Measurements from ENCODE around the gene RAB3GAP2. TPM values are rescaled to one million over a fixed set of nuclear protein-coding genes. Genes with fewer than 3 reads are reported as not detected.
"Not testable (repeated sequence)": the region's sequence is repeated elsewhere in the genome, so short reads cannot be mapped to it uniquely, and the experiment has no call there.

RAB3GAP2 gene
- total RNA-seq, 1 donor from 2014 or later = 38.7 TPM

DNA sequence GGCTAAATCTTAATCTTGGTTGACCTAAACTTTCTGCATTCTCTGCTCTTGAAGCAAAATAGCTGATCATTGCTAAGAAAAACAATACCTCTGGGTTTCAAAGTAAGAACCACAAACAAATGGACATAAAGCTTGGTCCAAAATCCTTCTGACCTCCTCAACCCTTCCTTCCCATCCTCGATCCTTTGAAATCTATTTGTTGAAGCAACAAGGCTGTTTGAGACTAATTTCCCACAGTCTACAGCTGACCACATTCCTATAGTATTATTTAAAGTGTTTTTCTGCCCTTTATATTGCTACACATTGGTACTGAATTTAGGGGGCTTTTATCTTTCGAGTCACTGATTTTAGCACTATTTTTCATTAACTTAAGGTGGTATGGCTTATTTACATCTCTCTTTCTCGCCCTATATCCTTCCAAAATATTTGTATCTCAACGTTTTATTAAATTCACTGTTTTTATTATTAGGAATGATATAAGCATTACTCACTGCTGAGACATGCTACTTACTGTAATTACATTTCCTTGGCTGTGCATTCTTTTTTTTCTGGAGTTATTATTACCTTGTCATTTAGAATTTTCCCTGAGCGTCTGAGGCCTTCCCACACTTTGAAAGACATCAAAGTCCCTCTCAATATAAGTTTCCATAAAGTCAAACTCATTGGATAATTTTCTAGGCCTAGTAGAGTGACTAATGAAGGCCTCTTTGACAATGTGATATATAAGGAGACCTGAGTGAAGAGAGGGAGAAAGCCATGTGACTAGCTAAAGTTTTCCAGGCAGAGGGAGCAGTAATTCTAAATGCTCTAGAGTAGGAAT is 73.9 kb downstream of the RAB3GAP2 start:
- no peak for DNase-seq

DNA sequence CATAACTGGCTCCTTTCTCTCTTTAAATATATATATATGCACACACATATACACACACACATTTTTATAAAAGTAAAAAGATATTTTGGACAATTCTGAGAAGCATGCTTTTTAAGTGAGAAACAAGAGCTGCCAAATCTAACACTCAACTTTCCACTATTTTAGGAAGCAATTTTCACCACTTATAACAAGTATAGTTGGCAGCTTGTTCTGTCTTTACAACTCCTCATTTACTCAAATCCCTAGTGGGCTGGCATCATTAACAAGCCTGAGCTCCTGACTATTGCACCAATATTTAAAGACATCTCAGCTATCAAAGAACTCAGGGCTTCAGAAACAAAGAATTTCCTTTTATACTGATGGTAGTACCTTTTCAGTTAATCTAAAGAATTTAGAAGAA is 76.6 kb downstream of the RAB3GAP2 start:
- DNase-seq = no peak

DNA sequence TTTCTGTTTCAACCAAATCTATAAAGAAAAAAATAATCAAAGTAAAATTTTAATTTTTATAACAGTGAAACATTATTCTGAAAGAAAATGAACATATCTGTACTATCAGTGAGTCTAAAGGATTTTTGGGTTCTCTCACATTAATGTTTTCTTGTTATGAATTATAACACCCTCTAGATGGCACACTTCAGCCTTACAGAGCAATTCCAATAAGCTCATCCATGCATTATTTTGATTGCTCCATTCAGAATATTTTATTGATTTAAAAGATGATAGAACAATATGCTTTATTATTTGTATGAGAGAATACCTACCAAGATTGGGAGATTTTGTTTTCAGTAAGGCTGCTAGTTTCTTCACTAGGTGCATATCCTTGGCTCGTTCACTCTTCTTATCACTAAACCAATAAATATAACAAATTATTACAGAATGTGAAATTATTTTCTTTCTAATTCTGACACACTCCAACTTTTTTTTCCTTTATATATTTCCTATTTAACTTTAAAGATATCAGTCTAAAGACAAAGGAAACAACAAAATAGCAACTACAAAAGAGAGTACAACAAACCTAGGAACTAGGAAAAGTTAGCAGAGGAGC is 82.4 kb downstream of the RAB3GAP2 start:
- no peak for DNase-seq

DNA sequence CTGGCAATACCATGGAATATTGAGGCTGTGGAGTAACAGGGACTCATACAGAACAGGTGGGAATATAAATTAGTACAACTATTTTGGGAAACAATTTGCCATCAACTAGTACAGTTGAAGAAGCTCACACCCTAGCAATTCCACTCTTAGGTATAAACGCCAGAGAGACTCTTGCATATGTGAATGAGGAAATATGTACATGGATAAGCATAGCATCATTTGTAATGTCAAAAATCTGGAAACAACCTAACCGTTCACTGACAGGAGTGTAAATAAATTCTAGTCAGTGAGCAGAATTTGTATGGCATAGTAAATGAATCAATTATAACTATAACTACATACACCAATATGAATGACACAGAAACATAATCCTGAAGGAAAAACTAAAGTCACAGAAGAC is 83.7 kb downstream of the RAB3GAP2 start:
- no peak for DNase-seq

DNA sequence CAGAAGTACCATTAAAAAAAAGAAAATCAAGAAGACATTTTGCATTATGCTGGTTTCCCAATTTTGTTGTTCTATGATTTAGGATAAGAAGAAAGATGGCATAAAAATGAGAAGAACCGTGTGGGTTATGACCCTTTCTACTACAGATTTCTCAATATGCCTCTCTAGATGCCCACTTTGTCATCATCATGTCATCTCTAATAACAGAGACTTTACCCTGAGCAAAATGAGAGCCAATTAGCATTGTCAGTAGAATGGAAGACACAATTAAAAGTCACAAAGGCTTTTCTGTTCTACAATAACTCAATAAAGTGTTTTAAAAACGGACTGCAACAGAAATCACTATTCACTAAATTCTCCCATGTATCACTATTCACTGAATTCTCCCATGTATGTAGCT is 85.5 kb downstream of the RAB3GAP2 start:
- no peak for DNase-seq

DNA sequence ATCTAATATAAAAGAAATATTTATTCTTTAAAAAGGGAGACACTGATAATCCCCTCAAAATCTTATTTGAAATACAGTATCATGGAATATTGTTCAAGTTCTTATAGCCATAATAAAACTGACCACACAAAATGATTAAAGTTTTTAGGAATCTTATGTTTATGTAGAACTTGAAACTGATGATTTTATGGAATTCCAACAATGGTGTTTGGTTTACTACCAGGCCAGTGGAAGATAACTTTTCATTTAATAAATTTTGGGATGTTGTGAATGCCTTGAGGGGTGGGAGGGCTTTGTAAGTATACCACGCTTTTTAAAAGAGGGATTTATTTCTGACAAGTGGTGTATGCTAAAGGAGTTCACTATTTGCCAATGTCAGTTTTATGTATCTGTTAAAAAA is 87.7 kb downstream of the RAB3GAP2 start:
- DNase-seq = no peak

DNA sequence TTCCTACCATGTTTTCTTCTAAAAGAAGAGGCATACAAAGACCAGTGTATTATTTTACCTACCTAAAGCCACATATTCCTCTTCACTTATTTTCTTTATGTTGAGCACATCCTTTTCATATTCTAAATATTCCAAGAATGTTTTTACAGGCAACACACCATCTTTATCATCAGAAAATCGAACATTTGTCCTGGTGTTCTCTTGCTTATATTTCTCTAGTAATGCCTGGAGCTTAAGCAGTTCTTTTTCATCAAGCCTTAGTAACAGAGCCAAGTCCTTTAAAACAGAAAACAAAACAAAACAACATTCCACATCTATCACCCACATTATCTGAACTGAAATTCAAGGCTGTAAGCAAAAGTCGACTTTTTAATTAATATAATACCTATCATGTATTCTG is 89.6 kb downstream of the RAB3GAP2 start:
- DNase-seq = no peak

DNA sequence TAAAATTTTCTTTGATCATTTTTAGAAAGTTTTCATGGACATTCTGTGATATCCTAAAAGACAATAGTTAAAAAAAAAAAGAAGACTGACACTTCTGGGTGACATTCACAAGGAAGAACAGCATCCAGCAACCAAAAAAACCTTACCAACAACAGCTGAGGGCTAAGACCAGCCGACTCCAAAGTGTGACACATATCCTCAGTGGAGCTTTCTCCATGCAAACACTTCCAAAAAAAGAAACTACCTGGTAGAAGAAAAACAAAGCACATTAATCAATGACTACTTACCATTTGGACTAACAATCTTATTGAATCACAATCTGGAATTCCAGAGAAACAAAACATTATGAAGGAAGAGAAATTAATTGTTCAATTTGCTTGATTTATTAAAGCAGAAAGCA is 90.1 kb downstream of the RAB3GAP2 start:
- no peak for DNase-seq

DNA sequence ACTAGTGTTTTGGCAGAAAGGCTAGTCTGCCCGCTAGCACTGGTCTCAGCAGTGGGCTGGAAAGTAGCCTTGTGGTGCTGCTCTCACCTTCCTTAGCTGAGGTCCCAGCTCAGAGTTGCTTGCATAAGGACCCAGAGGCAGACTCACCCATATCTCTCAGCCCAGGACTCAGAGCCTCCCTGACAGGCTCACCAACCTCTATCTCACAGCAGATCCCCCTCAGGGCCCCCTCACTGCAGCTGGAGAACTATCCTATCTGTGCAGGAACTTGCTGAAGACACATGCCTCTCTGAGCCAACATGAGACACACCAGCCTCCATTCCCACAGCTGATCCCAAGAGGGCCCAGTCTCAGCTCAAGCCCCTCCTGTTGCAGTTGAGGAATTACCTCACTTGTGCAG is 95.7 kb downstream of the RAB3GAP2 start:
- DNase-seq = no peak

DNA sequence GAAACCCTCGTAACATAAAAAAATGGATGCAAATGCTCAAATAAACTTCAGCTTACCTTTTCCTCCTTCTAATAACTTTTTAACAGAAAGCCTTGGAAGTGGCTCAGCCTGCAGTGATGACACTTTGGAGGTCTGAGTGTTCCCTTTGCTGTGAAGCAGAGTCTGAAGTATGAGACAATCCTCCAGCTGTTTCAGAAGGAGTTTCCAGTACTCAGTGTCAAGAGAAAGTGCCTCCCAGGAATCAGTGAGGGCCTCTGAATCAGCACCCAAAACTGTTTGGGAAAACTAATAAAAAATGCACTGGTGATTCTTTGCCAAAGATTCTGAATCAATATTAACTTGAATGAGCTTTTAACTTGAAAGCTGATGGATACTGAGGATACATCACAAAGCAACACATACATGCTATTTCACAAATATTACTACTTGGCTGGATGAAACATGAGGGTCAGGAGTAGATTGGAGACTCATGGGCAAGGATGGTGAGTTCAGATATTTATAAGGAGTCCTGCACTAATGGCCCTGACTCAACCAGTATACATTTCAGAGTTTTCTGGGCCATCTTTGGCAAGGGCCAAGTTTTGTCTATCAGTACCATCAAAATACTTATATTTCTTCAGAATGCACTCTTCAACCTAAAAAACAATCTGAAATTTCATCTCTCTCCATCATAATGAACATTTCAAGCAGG is 101.3 kb downstream of the RAB3GAP2 start:
- no peak for DNase-seq

DNA sequence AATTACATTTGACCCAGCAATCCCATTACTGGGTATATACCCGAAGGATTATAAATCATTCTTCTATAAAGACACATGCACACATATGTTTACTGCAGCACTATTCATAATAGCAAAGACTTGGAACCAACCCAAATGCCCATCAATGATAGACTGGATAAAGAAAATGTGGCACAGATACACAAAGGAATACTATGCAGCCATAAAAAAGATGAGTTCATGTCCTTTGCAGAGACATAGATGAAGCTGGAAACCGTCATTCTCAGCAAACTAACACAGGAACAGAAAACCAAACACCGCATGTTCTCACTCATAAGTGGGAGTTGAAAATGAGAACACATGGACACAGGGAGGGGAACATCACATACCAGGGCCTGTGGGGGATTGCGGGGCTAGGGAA is 102.4 kb downstream of the RAB3GAP2 start:
- not testable (repeated sequence) for DNase-seq

DNA sequence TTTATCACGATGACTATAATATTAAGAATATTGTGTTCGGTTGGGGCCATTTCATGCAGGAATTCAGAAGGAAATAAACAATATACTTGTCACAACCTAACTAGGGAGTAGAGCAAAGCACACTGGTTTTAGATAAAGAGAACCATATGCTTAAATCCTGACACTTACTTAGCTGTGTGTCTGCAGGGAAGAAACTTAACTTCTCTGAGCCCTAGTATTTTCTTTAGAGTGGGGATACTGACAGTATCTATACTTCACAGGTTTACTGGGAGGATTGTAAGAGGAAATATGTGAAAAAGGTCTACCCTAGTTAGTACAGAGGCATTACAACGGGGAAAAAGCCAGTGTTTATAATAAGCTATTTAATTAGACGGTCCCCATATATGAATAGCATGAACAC is 105.4 kb downstream of the RAB3GAP2 start:
- no peak for DNase-seq

DNA sequence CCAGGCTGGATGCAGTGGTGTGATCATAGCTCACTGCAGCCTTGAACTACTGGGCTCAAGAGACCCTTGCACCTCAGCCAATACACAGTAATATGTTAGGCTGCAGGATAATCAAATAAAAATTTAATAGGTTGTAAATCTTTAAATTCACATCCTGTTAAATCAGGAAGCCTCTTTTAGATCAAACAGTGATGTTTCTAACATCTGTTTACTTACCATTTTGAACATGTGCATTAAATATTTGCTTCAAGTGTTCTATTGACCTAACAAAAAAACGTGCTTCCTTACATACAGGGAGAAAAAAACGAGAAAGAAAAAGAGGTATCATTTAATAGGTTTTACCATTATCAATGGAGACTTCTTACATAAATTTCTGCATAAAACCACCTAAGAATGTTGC is 107.7 kb downstream of the RAB3GAP2 start:
- DNase-seq = no peak

DNA sequence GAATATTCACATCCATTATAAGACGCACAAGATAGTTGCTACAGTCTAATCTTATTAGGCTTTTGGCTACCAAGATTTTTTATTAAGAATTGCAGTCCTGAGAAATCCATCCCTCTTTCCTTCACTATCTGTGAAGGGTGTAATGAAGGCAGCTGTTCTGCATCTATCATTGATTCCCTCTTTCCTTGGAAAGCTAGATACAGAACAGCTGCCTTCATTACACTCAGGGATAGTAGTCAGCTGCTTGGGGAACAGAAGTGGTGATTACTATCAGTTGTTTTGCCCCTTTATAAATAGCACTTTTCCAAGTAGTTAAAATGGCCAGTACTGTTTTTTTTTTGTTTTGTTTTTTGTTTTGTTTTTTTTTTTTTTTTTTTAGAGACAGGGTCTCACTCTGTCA is 108.1 kb downstream of the RAB3GAP2 start:
- no peak for DNase-seq

DNA sequence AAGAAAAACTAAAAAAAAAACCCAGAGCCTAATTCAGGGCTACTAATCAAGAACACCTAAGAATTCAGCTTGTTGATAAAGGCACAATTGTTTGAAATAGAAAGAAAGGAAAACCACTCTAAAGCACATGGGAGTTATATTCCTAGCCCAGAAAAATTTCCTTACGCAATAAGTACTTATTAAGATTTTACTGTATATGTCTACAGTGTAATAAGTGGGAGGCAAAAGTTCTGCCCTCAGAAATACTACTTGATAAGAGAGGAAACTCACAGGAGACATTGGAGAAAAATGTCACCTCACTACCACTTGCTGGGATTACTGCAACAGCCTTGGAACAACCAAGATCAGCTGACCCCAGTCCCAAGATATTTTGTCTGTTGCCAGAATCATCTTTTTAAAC is 112.2 kb downstream of the RAB3GAP2 start:
- no peak for DNase-seq

DNA sequence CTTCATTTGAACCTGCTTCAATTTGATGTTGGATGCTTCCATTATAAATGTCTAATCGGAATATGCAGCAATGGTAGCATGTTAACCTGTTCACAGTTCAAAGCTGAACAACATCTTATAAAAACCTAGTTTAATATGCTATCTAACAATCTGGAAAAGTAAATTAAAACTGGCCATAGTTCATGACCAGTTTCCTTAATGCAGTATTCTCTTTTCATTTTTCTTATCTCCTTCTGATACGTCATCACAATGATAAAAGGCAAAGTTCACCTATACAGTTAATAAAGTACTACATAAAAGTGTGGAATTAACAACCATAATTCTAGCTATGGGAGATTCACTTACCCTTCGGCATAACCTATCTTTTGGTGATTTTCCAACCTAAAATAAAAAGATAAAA is 113.2 kb downstream of the RAB3GAP2 start:
- no peak for DNase-seq

DNA sequence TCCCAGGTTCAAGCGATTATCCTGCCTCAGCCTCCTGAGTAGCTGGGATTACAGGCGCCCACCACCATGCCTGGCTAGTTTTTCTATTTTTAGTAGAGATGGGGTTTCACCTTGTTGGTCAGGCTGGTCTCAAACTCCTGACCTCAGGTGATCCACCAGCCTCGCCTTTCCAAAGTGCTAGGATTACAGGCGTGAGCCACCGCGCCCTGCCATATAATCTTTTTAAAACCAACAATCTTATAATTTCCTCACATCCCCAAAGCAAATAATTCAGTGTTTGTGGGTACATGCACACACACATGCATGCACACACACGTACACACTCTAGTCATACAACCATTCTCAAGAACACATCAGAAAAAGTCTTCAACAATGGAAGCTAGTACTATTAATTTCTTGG is 113.7 kb downstream of the RAB3GAP2 start:
- DNase-seq = not testable (repeated sequence)

DNA sequence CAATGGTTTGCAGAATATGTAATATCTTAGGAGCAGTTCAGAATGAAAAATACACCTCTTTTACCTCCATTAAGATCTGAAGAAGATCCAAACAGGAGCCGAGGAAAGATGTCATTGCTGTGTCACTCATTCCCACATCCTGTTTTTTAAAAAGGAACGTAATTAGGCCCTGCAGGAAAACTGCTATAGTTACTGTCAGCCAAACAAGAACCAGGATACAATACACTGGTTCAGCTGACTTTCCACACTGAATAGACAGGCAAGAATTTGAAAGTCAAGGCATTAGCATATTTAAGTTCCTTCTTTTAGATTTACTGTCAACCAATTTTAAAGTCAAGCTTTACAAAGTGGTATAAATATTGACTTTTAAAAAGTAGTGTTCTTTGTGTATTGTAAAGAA is 114.5 kb downstream of the RAB3GAP2 start:
- DNase-seq = no peak

DNA sequence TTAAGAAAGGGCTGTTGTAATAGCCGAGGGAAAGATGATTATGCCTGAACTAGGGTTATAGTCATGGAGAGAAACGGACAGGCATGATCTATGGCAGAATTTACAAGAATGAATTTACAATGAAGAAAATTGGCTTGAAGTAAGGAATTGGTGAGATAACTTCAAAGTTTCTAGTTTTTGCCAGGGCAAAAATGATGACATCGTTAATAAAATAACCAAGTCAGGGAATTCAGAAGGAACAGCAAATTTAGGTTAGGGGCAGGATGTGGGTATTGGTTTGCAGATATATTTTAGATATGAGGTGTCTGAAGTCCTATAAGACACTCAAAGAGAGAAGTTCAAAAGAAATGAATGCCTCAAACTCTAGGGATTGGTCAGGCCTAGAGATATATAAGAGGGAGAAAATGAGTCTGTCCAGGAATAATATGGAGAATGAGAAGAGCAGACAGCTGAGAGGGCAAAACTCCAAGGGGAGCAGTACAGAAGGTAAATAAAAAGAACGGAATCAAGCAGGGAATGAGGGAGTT is 115.6 kb downstream of the RAB3GAP2 start:
- DNase-seq = no peak

DNA sequence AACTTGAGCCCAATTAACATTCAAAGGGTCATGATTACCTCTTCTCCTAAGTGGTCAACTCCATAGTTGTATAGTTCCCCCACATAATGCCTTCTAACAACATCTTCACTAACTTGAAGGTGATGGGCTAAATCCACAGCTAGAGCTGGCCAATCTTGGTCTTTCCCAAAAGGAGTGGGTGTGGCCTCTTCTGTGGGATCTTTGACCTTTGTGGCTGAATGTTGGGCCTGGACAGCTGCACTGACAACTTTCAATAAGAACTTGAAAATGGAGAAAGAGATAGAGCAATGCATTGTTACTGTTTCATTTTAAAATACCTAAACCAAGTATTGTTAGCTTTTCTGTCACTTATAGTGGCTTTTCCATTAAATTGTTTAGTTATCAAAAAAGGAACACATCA is 119.1 kb downstream of the RAB3GAP2 start:
- DNase-seq = no peak

DNA sequence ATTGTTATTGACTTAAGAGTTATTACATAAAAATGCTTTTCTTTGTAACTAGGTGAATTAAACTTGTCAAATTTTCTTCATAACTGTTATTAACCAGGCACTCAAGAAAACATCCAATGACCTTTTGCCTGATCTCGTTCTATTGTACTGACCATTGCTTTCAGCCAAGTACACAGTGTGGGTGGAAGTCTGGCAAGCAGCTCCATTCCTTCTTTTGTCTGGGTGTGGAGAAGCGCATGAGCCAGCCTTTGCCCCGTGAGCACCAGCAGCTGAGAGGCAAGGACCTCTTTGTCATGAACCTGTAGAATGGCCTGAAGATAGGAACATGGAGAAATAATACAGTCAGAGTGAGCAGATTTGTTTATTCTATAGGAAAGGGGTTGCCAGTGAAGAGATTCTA is 120.8 kb downstream of the RAB3GAP2 start:
- DNase-seq = no peak

DNA sequence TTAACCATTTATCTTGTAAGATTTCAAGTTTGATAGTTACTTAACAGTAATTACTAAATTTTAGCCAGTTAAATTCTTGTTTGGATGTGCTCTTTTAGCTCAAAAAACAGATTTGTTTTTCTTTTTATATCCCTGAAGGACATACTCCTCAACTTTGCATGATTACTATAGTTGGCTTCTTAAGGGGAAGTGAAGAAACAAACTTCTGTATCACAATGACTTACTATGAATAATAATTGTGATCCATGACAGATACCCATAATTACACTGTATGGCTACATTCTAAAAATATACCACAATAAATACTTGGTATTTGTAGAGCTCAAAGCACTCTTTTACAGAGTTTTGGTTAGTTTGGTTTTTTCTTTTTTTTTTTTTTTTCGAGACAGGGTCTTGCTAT is 122.5 kb downstream of the RAB3GAP2 start:
- no peak for DNase-seq

DNA sequence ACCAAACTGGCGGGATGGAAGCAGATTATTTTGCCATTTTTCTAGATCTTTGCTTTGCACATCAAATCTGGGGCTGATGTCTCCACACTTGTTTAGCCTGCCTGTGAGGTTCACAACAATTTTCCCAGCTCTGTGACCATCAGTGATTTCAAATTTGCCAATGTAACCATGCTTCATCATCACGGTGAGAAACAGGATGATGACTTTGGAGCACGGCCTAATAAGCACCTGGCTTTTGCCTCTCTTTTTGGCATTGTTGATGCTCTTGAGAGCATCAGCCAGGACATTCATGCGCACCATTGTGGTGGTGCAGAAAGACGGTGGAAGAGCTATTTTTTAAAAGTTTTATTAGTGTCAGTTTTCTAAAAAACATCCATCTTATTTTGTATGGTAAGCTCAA is 128.2 kb downstream of the RAB3GAP2 start:
- DNase-seq = no peak

DNA sequence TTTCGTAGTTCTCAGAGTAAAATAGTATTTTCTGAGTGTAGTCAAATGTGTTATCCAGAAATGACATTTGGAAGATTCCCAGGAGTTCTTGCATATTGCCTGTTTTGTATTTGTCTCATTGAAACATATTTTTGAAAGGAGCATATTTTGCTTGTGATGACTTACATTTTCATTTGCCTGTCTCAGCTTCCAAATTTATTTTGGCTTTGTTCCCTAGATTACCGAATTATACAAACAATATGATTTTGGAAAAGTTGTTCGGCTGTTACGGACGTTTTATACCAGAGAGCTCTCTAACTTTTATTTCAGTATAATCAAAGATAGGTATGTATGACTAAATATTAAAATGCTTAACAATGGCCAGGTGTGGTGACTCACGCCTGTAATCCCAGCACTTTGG is 132.3 kb downstream of the RAB3GAP2 start:
- DNase-seq = no peak
